Measurements from ENCODE around the gene ANTKMT. TPM values are rescaled to one million over a fixed set of nuclear protein-coding genes. Genes with fewer than 3 reads are reported as not detected.

The ANTKMT gene
- total RNA-seq, 4 donors from 2014 or later: 43.7 to 98.7 (median 78.6) TPM

GRCh38 chr16:673399-673991 lies 47.5 kb upstream of the ANTKMT start:
- Histone ChIP-seq H3K4me3 (no peak overlapping the region), H3K27ac (no peak overlapping the region), H3K9me3 (no peaks in the 10 kb centered on the region), H3K36me3 (peaks cover 0 to 60% (median 4%) of the 10 kb centered on the region in 3 donors), H3K4me1 (peaks cover 3 to 41% (median 18%) of the 10 kb centered on the region in 4 donors), H3K27me3 (no peaks in the 10 kb centered on the region)
- TF ChIP-seq EP300 (IDR thresholded peaks at IDR 0.05) (no peak), CTCF (IDR thresholded peaks at IDR 0.05) (no peak), POLR2A (IDR thresholded peaks at IDR 0.05) (no peak)
- 86 to 87% methylated on average over 11 to 16 of the region's 18 CpGs for WGBS, 2 donors
- no peak for DNase-seq (ENCODE audit: low spot score in 2 of 2)

GRCh38 chr16:674214-674881 lies 46.6 kb upstream of the ANTKMT start:
- 70 to 76% methylated on average over 15 to 22 of the region's 22 CpGs for WGBS, 2 donors
- Histone ChIP-seq H3K27ac (peak overlapping the region in 2 of 4 donors; percentile 17 to 48), H3K27me3 (no peaks in the 10 kb centered on the region), H3K36me3 (peaks cover 0 to 55% (median 4%) of the 10 kb centered on the region in 3 donors), H3K4me3 (no peak overlapping the region), H3K9me3 (no peaks in the 10 kb centered on the region), H3K4me1 (peaks cover 0 to 40% (median 16%) of the 10 kb centered on the region in 4 donors)
- DNase-seq (ENCODE audit: low spot score in 2 of 2): no peak
- TF ChIP-seq CTCF (IDR thresholded peaks at IDR 0.05) (no peak), EP300 (IDR thresholded peaks at IDR 0.05) (no peak), POLR2A (IDR thresholded peaks at IDR 0.05) (no peak)

DNA sequence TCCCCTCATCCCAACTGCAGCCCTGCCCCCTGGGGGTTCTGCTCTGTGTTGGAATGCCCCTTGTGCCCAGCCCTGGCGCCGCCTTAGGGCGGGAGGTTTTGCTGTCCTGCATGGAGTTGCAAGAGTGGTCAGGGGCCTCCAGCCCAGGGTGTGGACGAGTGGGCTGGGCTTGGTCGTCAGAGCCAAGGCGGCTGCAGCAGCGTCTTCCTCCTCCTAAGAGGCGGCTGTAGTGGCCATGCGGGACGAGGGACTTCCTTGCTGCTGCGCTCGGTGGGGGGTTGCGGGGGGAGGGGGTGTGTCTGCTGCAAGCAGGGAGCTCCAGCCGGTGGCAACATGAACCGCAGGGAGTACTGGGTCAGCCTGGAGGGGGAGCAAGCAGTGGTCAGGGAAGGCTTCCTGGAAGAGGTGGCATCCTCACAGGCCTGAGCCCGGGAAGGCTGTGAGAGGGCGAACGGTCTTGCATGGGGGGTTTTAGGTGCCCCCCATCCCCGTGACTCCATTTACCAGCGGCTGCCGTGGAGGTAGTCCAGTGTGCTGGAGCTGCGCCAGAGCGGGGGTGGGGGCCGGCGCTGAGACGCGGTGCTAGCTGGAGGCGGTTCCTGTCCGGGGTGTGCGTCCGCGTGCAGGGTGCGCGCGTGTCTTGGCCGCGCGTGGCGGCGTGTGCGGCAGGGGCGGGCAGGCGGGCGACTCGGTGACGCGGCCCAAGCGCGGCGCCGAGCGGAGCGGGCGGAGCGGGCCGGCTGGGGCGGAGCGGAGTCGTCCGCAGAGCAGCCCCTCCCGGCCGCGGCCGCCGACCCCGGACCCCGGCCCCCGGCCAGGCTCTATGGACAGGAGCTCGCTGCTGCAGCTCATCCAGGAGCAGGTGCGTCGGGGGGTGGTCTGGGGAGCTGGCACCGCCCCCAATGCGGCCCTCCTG lies 45.7 kb upstream of the ANTKMT start, which contains the start of gene RHBDL1:
Gene RHBDL1 (plus strand): TSS at position 704 of the 916 bp plus-strand sequence. CDS start 120 bp downstream, at position 824.
- Histone ChIP-seq H3K4me3 (peak within 1 kb of the TSS in 2 of 4 donors; percentile 15 to 33), H3K36me3 (peaks cover 0 to 46% (median 4%) of the 10 kb centered on the region in 3 donors), H3K27me3 (no peaks in the 10 kb centered on the region), H3K9me3 (no peaks in the 10 kb centered on the region), H3K4me1 (peaks cover 0 to 34% (median 17%) of the 10 kb centered on the region in 4 donors), H3K27ac (peak within 1 kb of the TSS in 2 of 4 donors; percentile 42 to 48)
- 4 to 11% methylated on average over 24 to 40 of the region's 73 CpGs for WGBS, 2 donors
- DNase-seq (ENCODE audit: low spot score in 2 of 2): no peak
- no peak for TF ChIP-seq POLR2A (IDR thresholded peaks at IDR 0.05)
- no peak for TF ChIP-seq CTCF (IDR thresholded peaks at IDR 0.05)
- no peak for TF ChIP-seq EP300 (IDR thresholded peaks at IDR 0.05)

GRCh38 chr16:675884-676564 lies 44.9 kb upstream of the ANTKMT start:
- no peak for TF ChIP-seq EP300 (IDR thresholded peaks at IDR 0.05)
- no peak for TF ChIP-seq CTCF (IDR thresholded peaks at IDR 0.05)
- TF ChIP-seq POLR2A (IDR thresholded peaks at IDR 0.05): no peak
- 17 to 28% methylated on average over 14 to 18 of the region's 25 CpGs for WGBS, 2 donors
- peak overlapping the region in 2 of 4 donors; percentile 17 to 48 for H3K27ac ChIP-seq

More at GRCh38 chr16:675884-676564, 44.9 kb upstream of the ANTKMT start:
- H3K36me3 ChIP-seq: peaks cover 0 to 38% (median 0%) of the 10 kb centered on the region in 3 donors
- peak overlapping the region in 2 of 4 donors; percentile 15 to 33 for H3K4me3 ChIP-seq
- peaks cover 0 to 36% (median 19%) of the 10 kb centered on the region in 4 donors for H3K4me1 ChIP-seq
- no peak for DNase-seq (ENCODE audit: low spot score in 2 of 2)
- no peaks in the 10 kb centered on the region for H3K9me3 ChIP-seq
- H3K27me3 ChIP-seq: no peaks in the 10 kb centered on the region
